ENCODE data around the gene DLG5. TPM values are rescaled to one million over a fixed set of nuclear protein-coding genes. Genes with fewer than 3 reads are reported as not detected.

The DLG5 gene
- total RNA-seq, 4 donors from 2014 or later: 28.6 to 51.2 (median 40.3) TPM

DNA sequence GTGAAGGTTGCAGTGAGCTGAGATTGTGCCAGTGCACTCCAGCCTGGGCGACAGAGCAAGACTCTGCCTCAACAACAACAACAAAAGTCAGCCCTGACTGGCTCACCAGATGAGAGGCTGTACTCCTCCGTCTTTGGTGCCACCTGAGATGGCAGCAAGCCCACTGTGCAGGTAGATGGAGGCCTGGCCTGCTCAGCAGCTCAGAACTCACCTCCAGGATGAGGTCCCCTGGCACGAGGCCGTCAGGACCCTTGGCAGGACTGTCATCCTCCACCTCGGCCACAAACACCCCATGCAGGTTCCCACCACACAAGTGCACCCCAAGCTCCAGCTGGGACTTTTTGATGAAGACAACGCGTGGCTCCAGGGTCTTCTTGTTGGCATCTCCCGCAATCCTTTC, 117.2 kb downstream of the DLG5 start:
- in situ Hi-C loops (cut with MboI; ENCODE audit: low sequenced_read_pairs in 4 of 4): no loop called here
- TF ChIP-seq, protein P1, sequence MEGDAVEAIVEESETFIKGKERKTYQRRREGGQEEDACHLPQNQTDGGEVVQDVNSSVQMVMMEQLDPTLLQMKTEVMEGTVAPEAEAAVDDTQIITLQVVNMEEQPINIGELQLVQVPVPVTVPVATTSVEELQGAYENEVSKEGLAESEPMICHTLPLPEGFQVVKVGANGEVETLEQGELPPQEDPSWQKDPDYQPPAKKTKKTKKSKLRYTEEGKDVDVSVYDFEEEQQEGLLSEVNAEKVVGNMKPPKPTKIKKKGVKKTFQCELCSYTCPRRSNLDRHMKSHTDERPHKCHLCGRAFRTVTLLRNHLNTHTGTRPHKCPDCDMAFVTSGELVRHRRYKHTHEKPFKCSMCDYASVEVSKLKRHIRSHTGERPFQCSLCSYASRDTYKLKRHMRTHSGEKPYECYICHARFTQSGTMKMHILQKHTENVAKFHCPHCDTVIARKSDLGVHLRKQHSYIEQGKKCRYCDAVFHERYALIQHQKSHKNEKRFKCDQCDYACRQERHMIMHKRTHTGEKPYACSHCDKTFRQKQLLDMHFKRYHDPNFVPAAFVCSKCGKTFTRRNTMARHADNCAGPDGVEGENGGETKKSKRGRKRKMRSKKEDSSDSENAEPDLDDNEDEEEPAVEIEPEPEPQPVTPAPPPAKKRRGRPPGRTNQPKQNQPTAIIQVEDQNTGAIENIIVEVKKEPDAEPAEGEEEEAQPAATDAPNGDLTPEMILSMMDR (IDR thresholded peaks at IDR 0.05 in 4 of 5, conservative IDR thresholded peaks at IDR 0.05 in 1 of 5): no peak
- no peak for TF ChIP-seq POLR2A (IDR thresholded peaks at IDR 0.05)
- no peaks in the 10 kb centered on the region for H3K27me3 ChIP-seq
- intact Hi-C loops (cut with DNase I; ENCODE audit: low total_unique reads): no loop called here
- H3K4me1 ChIP-seq: no peaks in the 10 kb centered on the region
- H3K27ac ChIP-seq: no peak overlapping the region
- ATAC-seq (no peak), DNase-seq (no peak)
- H3K4me3 ChIP-seq: no peak overlapping the region
- no peaks in the 10 kb centered on the region for H3K9me3 ChIP-seq
- peaks cover 0 to 99% of the 10 kb centered on the region in 2 donors for H3K36me3 ChIP-seq

DNA sequence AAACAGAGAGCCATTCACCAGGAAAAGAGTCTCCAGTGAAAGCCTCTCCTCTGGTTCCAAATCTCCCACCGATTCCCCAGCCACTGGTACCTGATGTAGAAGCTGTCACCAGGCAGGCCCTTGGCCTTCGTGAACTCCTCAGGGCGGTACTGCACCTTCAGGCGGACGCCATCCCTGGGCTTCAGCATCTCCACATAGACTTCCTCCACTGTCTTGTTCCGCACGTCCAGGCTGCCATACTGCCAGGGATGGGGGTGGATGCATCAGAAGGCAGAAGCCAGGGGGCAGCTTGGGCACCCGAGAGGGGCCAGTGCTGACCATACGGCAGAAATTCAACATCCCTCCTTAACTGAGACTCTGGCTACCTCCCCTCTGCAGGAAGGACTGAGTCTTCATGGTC, 118.8 kb downstream of the DLG5 start:
- H3K9me3 ChIP-seq: no peaks in the 10 kb centered on the region
- no peak overlapping the region for H3K27ac ChIP-seq
- no peak overlapping the region for H3K4me3 ChIP-seq
- TF ChIP-seq POLR2A (IDR thresholded peaks at IDR 0.05): no peak
- TF ChIP-seq, protein P1 (IDR thresholded peaks at IDR 0.05 in 4 of 5, conservative IDR thresholded peaks at IDR 0.05 in 1 of 5): no peak
- ATAC-seq: no peak
- no peak for DNase-seq
- peaks cover 0 to 99% of the 10 kb centered on the region in 2 donors for H3K36me3 ChIP-seq
- no peaks in the 10 kb centered on the region for H3K4me1 ChIP-seq
- H3K27me3 ChIP-seq: no peaks in the 10 kb centered on the region
- in situ Hi-C loops (cut with MboI; ENCODE audit: low sequenced_read_pairs in 4 of 4) (no loop called here), intact Hi-C loops (cut with DNase I; ENCODE audit: low total_unique reads) (no loop called here)

DNA sequence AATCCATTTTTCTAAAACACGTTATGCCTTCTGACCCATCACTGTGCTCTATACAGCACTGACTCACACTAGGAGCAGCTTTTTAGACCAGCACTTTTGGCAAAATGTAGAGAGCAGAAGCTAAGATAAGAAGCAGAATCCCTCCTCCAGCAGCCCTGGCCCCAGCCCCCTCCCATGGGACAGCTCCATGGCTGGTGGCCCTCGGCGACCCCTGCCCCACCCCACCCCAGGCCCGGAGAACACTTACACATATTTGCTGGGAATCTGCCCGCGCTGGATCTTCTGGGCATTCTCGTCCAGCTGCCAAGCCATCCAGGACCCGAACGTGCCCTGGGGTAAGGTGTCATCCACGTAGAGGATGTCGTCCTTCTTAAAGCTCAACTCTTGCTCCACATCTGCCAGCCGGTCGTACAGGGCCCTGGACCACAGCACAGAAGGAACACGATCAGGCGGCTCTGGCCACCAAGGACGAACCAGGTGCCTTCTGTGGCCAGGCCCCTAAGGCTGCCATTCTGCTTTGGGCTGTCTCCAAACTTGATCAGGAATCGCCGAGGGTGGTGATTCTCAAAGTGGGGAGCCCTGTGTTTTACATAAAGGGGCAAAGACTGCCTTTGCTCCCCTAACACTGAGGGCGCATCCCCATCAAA, 119.9 kb downstream of the DLG5 start:
- no peak for TF ChIP-seq POLR2A (IDR thresholded peaks at IDR 0.05)
- TF ChIP-seq, protein P1 (IDR thresholded peaks at IDR 0.05 in 4 of 5, conservative IDR thresholded peaks at IDR 0.05 in 1 of 5): no peak
- no peaks in the 10 kb centered on the region for H3K4me1 ChIP-seq
- H3K36me3 ChIP-seq: peaks cover 0 to 94% of the 10 kb centered on the region in 2 donors
- in situ Hi-C loops (cut with MboI; ENCODE audit: low sequenced_read_pairs in 4 of 4): no loop called here
- no peaks in the 10 kb centered on the region for H3K27me3 ChIP-seq
- DNase-seq: no peak
- no peak overlapping the region for H3K4me3 ChIP-seq
- intact Hi-C loops (cut with DNase I; ENCODE audit: low total_unique reads): no loop called here
- no peaks in the 10 kb centered on the region for H3K9me3 ChIP-seq
- ATAC-seq: no peak
- H3K27ac ChIP-seq: no peak overlapping the region

DNA sequence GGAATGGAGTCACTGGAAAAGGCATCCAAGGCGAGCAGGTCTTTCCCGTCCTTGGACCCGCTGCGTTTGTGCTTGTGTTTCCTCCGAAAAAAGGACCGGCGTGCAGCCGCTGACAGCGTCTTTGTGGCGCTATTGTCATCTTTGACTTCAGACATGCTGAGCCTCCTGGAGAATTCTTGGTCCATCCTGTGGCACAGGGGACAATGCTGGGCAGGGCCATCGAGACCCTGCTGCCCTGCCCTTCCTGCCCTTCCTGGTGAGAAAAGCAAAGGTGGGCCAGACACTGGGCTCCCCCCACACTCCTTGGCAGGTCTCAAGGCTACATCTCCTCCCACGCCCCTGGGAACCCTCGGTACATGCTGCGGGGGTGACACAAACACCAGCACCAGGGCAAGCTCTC, 120.9 kb downstream of the DLG5 start:
- Histone ChIP-seq H3K27ac (no peak overlapping the region), H3K4me3 (no peak overlapping the region), H3K27me3 (no peaks in the 10 kb centered on the region), H3K36me3 (peaks cover 0 to 86% of the 10 kb centered on the region in 2 donors), H3K4me1 (no peaks in the 10 kb centered on the region), H3K9me3 (no peaks in the 10 kb centered on the region)
- no peak for TF ChIP-seq POLR2A (IDR thresholded peaks at IDR 0.05)
- ATAC-seq: no peak
- intact Hi-C loops (cut with DNase I; ENCODE audit: low total_unique reads): no loop called here
- in situ Hi-C loops (cut with MboI; ENCODE audit: low sequenced_read_pairs in 4 of 4): no loop called here
- no peak for DNase-seq

DNA sequence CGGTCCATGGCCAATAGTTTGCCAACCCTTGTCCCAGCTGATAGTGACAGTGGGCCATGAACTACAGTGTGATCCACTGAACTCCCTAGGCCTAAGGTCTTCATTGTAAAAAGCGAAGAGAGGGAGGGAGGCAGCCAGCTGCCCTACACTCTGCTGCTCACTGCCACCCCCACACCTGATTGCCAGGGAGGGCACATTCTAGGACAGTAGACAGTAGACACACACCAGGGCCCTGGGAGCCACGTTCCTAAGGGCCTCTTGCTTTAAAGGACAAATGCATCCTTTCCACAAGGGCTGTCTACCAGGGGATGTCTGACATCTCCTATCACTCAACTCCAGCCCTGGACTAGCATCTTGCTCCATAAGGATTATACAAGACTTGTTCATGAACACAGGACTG, 122.2 kb downstream of the DLG5 start:
- TF ChIP-seq, protein P1 (IDR thresholded peaks at IDR 0.05 in 4 of 5, conservative IDR thresholded peaks at IDR 0.05 in 1 of 5): no peak
- TF ChIP-seq POLR2A (IDR thresholded peaks at IDR 0.05): no peak
- H3K4me1 ChIP-seq: no peaks in the 10 kb centered on the region

More for the DNA sequence above, 122.2 kb downstream of the DLG5 start:
- Histone ChIP-seq H3K9me3 (no peaks in the 10 kb centered on the region), H3K4me3 (no peak overlapping the region), H3K27me3 (no peaks in the 10 kb centered on the region), H3K27ac (no peak overlapping the region), H3K36me3 (peaks cover 0 to 85% of the 10 kb centered on the region in 2 donors)
- in situ Hi-C loops (cut with MboI; ENCODE audit: low sequenced_read_pairs in 4 of 4) (no loop called here), intact Hi-C loops (cut with DNase I; ENCODE audit: low total_unique reads) (no loop called here)
- DNase-seq (no peak), ATAC-seq (no peak)

Measured in gastrocnemius medialis (tissue), 4 donors.